ENCODE measurements around the gene KANSL3. TPM values are rescaled to one million over a fixed set of nuclear protein-coding genes. Genes with fewer than 3 reads are reported as not detected.

The KANSL3 gene
- total RNA-seq, 2 experiments from 2014 or later = 44.6 to 47.0 TPM

- CTCF ChIA-PET = no interaction called here
- POLR2A ChIA-PET = interaction anchor here (7.7 kb wide), 1 partner anchor 12 kb away, joined by 48 read pairs; the partner anchor contains the start of gene ARID5A
These were observed 87.1 kb downstream of the KANSL3 start for GRCh38 chr2:96550787-96551604.

DNA sequence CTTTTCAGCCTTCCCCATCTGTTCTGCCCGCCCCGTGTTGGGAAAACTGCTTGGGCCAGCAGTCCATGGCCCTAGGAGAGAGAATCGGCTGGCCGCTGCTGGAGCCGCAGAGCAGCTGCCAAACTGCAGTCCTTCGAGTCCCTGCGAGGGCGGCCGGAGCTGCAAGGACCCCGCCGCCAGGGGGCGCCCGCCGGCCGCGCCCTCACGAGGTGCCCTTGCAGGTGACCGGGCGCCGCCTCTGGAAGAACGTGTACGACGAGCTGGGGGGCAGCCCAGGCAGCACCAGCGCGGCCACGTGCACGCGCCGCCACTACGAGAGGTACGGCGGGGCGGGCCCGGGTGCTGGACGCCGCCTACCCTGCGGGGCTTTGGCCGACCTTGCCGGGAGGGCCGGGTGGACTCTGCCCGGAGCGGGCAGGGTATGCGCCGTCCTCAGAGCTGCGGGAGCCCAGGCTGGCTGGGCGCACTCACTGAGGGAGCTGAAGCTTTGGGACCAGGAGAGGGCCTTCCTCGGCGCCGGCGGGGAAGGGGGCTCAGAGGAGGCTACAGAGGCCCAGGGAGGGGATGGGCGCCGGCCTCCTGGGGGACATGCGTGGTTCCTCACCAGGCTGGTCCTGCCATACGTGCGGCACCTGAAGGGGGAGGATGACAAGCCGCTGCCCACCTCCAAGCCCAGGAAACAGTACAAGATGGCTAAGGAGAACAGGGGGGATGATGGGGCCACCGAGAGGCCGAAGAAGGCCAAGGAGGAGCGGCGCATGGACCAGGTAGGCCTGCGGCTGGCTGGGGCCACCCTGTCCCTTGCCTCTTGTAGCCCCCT is 87.9 kb downstream of the KANSL3 start:
- ChIA-PET POLR2A (interaction anchor here (7.7 kb wide), 1 partner anchor 12 kb away, joined by 48 read pairs; the partner anchor contains the start of gene ARID5A), CTCF (no interaction called here)

GRCh38 chr2:96549466-96549785 is 88.7 kb downstream of the KANSL3 start:
- POLR2A ChIA-PET = interaction anchor here (7.7 kb wide), 1 partner anchor 11 kb away, joined by 48 read pairs; the partner anchor contains the start of gene ARID5A
- CTCF ChIA-PET = interaction anchor here (0.6 kb wide), 2 partner anchors 44 to 189 kb away, joined by 3 to 5 read pairs; partner anchors contain the start of gene NEURL3

GRCh38 chr2:96548558-96549465 is 89.3 kb downstream of the KANSL3 start:
- CTCF ChIA-PET = interaction anchor here (0.6 to 2.2 kb wide), 4 partner anchors 10 to 188 kb away, joined by 3 to 7 read pairs (median 4); partner anchors contain the start of gene NEURL3
- POLR2A ChIA-PET = interaction anchor here (2.3 kb wide), 1 partner anchor 11 kb away, joined by 16 read pairs; no protein-coding TSS in a partner anchor

DNA sequence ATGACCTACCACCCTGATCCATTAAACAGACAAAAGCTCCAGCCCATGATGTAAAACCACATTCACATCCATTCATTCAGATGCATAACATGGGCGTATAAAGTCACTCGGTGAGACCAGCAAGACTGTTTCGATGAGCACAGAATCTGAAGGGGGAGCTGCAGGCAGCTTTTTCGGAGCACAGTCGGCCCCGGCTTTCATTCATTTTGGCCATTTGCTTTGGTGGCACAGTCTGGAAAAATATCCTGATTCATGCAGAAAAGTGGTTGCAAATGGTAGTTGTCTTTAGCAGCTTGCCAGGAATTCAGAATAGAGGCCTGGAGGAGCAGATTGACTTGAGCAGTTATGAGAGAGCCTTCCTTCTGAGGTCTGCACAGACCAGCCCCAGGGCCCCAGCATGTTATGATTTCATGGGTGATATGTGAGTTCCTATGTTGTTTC is 90.4 kb downstream of the KANSL3 start:
- CTCF ChIA-PET = interaction anchor here (1.9 to 2.2 kb wide), 2 partner anchors 9 to 38 kb away, joined by 4 to 7 read pairs; no protein-coding TSS in a partner anchor
- POLR2A ChIA-PET = interaction anchor here (2.3 kb wide), 1 partner anchor 10 kb away, joined by 16 read pairs; no protein-coding TSS in a partner anchor

DNA sequence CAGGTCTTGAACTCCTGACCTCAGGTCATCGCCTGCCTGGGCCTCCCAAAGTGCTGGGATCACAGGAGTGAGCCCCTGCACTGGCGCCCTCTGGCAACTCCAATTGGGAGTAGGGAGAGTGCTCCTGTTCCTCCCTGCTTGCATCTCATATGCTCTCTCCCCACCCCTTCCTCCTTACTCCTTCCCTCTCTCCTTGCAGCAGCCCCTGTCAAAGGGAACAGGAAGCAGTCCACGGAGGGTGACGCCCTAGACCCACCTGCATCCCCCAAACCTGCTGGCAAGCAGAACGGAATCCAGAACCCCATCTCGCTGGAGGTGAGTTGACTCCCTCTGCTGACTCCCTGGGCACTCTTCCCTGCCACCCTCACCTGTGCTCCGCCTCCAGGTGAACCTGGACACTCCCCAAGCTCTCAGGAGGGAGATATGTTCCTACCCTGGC is 90.9 kb downstream of the KANSL3 start:
- POLR2A ChIA-PET = interaction anchor here (1.1 to 2.3 kb wide), 2 partner anchors 9 to 213 kb away, joined by 3 to 16 read pairs; partner anchors contain the start of gene CNNM4
- CTCF ChIA-PET = interaction anchor here (0.9 to 2.2 kb wide), 3 partner anchors 9 to 37 kb away, joined by 3 to 7 read pairs (median 4); no protein-coding TSS in a partner anchor

DNA sequence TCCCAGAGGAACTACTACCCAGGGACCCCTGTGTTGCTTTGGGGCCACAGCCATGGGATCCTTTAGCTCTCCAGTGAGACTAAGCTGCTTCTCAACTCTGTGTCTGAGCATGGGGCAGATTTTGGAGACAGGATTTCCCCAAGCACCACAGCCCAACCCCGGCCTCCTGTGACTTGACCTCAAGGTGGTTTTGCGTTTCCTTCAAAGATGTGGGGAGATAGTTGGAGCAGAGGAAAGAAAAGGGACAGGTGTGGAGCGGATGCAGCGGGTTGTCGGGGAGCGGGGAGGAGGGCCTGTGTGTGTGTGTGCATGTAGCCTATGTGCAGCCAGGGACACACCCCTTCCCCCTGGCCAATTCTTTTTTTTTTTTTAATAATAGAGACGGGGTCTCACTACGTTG is 91.3 kb downstream of the KANSL3 start:
- ChIA-PET POLR2A (interaction anchor here (1.1 to 2.3 kb wide), 3 partner anchors 8 to 214 kb away, joined by 3 to 16 read pairs (median 3); partner anchors contain the start of gene CNNM4), CTCF (interaction anchor here (0.9 to 2.2 kb wide), 2 partner anchors 8 to 19 kb away, joined by 3 to 7 read pairs; no protein-coding TSS in a partner anchor)

DNA sequence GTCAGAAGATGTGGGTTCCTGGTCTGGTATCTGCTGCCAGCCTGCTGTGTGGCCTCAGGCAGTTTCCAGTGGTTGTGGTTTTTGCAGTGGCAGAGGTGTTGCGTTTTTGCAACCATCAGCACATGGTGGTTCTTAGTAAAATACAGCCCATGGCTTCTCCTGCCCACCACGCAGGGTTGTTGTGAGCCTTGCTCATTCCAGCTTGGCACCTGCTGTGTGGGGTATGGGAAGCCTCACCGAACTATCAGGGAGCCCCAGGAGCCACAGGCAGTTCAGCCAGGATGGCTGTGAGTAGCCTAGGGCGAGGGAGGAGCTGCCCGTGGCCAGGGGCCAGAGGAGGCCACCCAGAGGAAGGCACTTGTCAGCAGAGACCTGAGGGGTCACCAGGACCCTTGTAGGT is 91.8 kb downstream of the KANSL3 start:
- ChIA-PET POLR2A (interaction anchor here (1.1 to 2.3 kb wide), 3 partner anchors 8 to 214 kb away, joined by 3 to 16 read pairs (median 3); partner anchors contain the start of gene CNNM4), CTCF (interaction anchor here (0.9 kb wide), 1 partner anchor 18 kb away, joined by 3 read pairs; no protein-coding TSS in a partner anchor)

Other genes with a start within 250 kb of the KANSL3 start
- under 1 TPM; 0.10 to 0.13 TPM for gene NEURL3, start 133.0 kb downstream of the KANSL3 start, total RNA-seq
- 100 to 1,000 TPM; 111 to 112 TPM for gene ARID5A, start 101.6 kb downstream of the KANSL3 start, total RNA-seq
- gene FER1L5, start 4.5 kb upstream of the KANSL3 start, total RNA-seq = not detected
- 1 to 10 TPM; 6.9 to 7.4 TPM for gene LMAN2L, start 101.8 kb upstream of the KANSL3 start, total RNA-seq
- gene CNNM4, start 122.6 kb upstream of the KANSL3 start, total RNA-seq = 1 to 10 TPM; 7.2 to 8.4 TPM
- gene CNNM3, start 178.0 kb upstream of the KANSL3 start, total RNA-seq = 10 to 100 TPM; 28.5 to 29.0 TPM
- 1 to 10 TPM; 3.9 to 4.9 TPM for gene ANKRD23, start 205.7 kb upstream of the KANSL3 start, total RNA-seq
- gene ANKRD39, start 219.7 kb upstream of the KANSL3 start, total RNA-seq = 10 to 100 TPM; 31.3 to 31.6 TPM
- 10 to 100 TPM; 11.9 to 13.4 TPM for gene SEMA4C, start 231.8 kb upstream of the KANSL3 start, total RNA-seq